Endothelial cell of umbilical vein (primary cell): Measurements from ENCODE around the gene CETP. TPM values are rescaled to one million over a fixed set of nuclear protein-coding genes. Genes with fewer than 3 reads are reported as not detected.

ENCODE experiments used
- BruUV-seq: library from RNA; stranded (reverse); fragments of 400-500 nt; replicated peaks from 2 replicates; lab custom pipeline; 2021; lab: Mats Ljungman, UMichigan
- CTCF ChIA-PET: fragments of 300-600, 350-600 bp; sonication (Branson Sonifier 250); formaldehyde crosslinking; loops from one replicate; lab custom pipeline; 2021; ENCODE audit warnings: antibody characterized with exemption, inconsistent platforms; lab: Charles Lee
- POLR2A ChIA-PET: fragments of 300-600, 350-600 bp; sonication (Branson Sonifier 250); formaldehyde crosslinking; loops from one replicate; lab custom pipeline; 2021; ENCODE audit warnings: antibody characterized with exemption, inconsistent platforms; lab: Charles Lee
- DNase-seq: peaks from one replicate; pipeline ENCODE4 v3.0.0-alpha.2; 2011; ENCODE audit warnings: low read depth, low spot score
- FAIRE-seq: peaks from 2 replicates; lab custom pipeline; 2011; peaks lifted over from hg19 to GRCh38; lab: Jason Lieb, UNC
- H2AFZ ChIP-seq: 2 replicates; pipeline ENCODE4 v1.6.0; 2012; ENCODE audit warnings: low read depth, low read length, control low read depth, inconsistent platforms
- H3K27ac ChIP-seq: 2 replicates; pipeline ENCODE4 v1.5.1; 2011; ENCODE audit warnings: low read depth, mild to moderate bottlenecking, control low read depth, low read length, moderate library complexity; ENCODE audit not compliant: insufficient read depth
- H3K27me3 ChIP-seq, 2 experiments: 2 replicates each; pipeline versions ENCODE4 v1.6.0 to v1.6.1; 2011; ENCODE audit warnings: low read length in 2 of 2, mixed read lengths in 1 of 2; ENCODE audit not compliant: control insufficient read depth in 2 of 2, insufficient read depth in 2 of 2
- H3K36me3 ChIP-seq, 2 experiments: 2 replicates in 1 of 2; 3 replicates in 1 of 2; pipeline ENCODE4 v1.5.1; 2011; ENCODE audit warnings: low read length in 2 of 2, mild to moderate bottlenecking in 1 of 2, moderate library complexity in 1 of 2; ENCODE audit not compliant: control insufficient read depth in 2 of 2, insufficient read depth in 2 of 2; ENCODE audit errors: extremely low read depth in 1 of 2
- H3K4me1 ChIP-seq: 3 replicates; pipeline ENCODE4 v1.5.1; 2011; ENCODE audit warnings: mild to moderate bottlenecking, low read length; ENCODE audit not compliant: control insufficient read depth, insufficient read depth; ENCODE audit errors: extremely low read depth
- H3K4me2 ChIP-seq: 2 replicates; pipeline ENCODE4 v1.6.1; 2011; ENCODE audit warnings: low read length, control low read depth, mixed read lengths; ENCODE audit not compliant: insufficient read depth
- H3K4me3 ChIP-seq, 3 experiments: fragments of 200-600 bp in 1 of 3; sonication (generic), shearing (Covaris generic) in 1 of 3; replicated peaks in 1 of 3; 2 replicates each; pipeline ENCODE4 v1.5.1; 2011 to 2016; ENCODE audit warnings: control low read depth in 3 of 3, low read length in 3 of 3, mild to moderate bottlenecking in 2 of 3, inconsistent platforms in 1 of 3, low read depth in 1 of 3, moderate library complexity in 1 of 3; ENCODE audit not compliant: insufficient read depth in 1 of 3
- H3K79me2 ChIP-seq: 2 replicates; pipeline ENCODE4 v1.6.0; 2012; ENCODE audit warnings: low read length, inconsistent platforms; ENCODE audit not compliant: control insufficient read depth, insufficient read depth
- H3K9ac ChIP-seq: replicated peaks from 2 replicates; pipeline ENCODE3; 2011; ENCODE audit warnings: low read length, control low read depth; ENCODE audit not compliant: insufficient read depth; ENCODE audit errors: extremely low read depth
- H3K9me1 ChIP-seq: replicated peaks from 3 replicates; pipeline ENCODE4 v1.6.0; 2011; ENCODE audit warnings: mild to moderate bottlenecking, low read length; ENCODE audit not compliant: control insufficient read depth, insufficient read depth; ENCODE audit errors: extremely low read depth
- H3K9me3 ChIP-seq: replicated peaks from 2 replicates; pipeline ENCODE4 v1.5.1; 2012; ENCODE audit warnings: low read length, inconsistent platforms; ENCODE audit not compliant: control insufficient read depth, insufficient read depth
- H4K20me1 ChIP-seq: replicated peaks from 2 replicates; pipeline ENCODE3; 2011; ENCODE audit warnings: mild to moderate bottlenecking, low read length; ENCODE audit not compliant: control insufficient read depth, insufficient read depth; ENCODE audit errors: extremely low read depth
- CTCF ChIP-seq, 2 donors: IDR thresholded peaks; 1 replicate in 1 of 2; 2 replicates in 1 of 2; pipeline ENCODE4 v1.5.1; 2011; ENCODE audit warnings: low read length in 2 of 2, mild to moderate bottlenecking in 2 of 2, moderate library complexity in 2 of 2, control low read depth in 1 of 2, inconsistent platforms in 1 of 2, low read depth in 1 of 2; ENCODE audit not compliant: insufficient read depth in 1 of 2; ENCODE audit errors: extremely low read depth in 1 of 2
- EZH2 ChIP-seq: IDR thresholded peaks from 2 replicates; pipeline ENCODE4 v1.6.1; 2012; ENCODE audit warnings: borderline replicate concordance, low read depth, mild to moderate bottlenecking, moderate library complexity, low read length, inconsistent platforms; ENCODE audit not compliant: severe bottlenecking
- FOS ChIP-seq: IDR thresholded peaks from 2 replicates; pipeline ENCODE4 v1.6.1; 2011; ENCODE audit warnings: mild to moderate bottlenecking, low read length, moderate library complexity, borderline replicate concordance; ENCODE audit not compliant: insufficient read depth
- GATA2 ChIP-seq: IDR thresholded peaks from 2 replicates; pipeline ENCODE4 v1.7.0; 2011; ENCODE audit warnings: low read depth, mild to moderate bottlenecking, moderate library complexity, mixed read lengths, low read length; ENCODE audit not compliant: insufficient read length, insufficient read depth
- JUN ChIP-seq: IDR thresholded peaks from 2 replicates; pipeline ENCODE4 v1.6.1; 2011; ENCODE audit warnings: borderline replicate concordance, low read depth; ENCODE audit not compliant: insufficient read length, insufficient read depth
- MYC ChIP-seq: IDR thresholded peaks from one replicate; pipeline ENCODE4 v1.6.1; 2011; ENCODE audit warnings: mild to moderate bottlenecking, low read depth, low read length
- POLR2A ChIP-seq: IDR thresholded peaks from 2 replicates; pipeline ENCODE4 v1.6.1; 2012; ENCODE audit warnings: low read depth, mild to moderate bottlenecking, control low read depth, low read length
- POLR2AphosphoS5 ChIP-seq: IDR thresholded peaks from 2 replicates; pipeline ENCODE4 v1.6.1; 2012; ENCODE audit warnings: low read depth, mild to moderate bottlenecking, control low read depth, low read length, moderate library complexity; ENCODE audit not compliant: insufficient read depth
- dilution Hi-C: fragments of 300-500 bp; cut with MboI; formaldehyde crosslinking; loops from one replicate; pipeline ENCODE4 v1.15.0; 2019; ENCODE audit warnings: low sequenced_read_pairs; ENCODE audit not compliant: extremely low pct_ligation_motif_present
- intact Hi-C: fragments of 100-400 bp; cut with micrococcal nuclease; formaldehyde crosslinking; loops from one replicate; pipeline ENCODE4 v1.10.0; 2022
- polyA plus RNA-seq, 4 experiments: library from polyadenylated mRNA; depleted of rRNA in 3 of 4; stranded (reverse) in 3 of 4; unstranded in 1 of 4; fragments of >200 nt; gene quantifications; 2 replicates each; pipeline versions ENCODE4 v1.2.1 to v1.2.3, GENCODE V29; 2011 to 2012; ENCODE audit warnings: missing spikeins in 1 of 4
- total RNA-seq: library from RNA; stranded (reverse); gene quantifications from 2 replicates; pipeline ENCODE4 v1.2.3, GENCODE V29; 2021
- TF ChIP-seq, protein P1 (sequence below): IDR thresholded peaks from 2 replicates; pipeline ENCODE4 v1.6.1; 2011; ENCODE audit not compliant: insufficient read depth, insufficient read length

The CETP gene
- total and polyA plus RNA-seq, 2 donors (not counting 3 experiments of a cell fraction or from before 2014, with no cell fraction given) = 2.2 to 2.8 TPM

GRCh38 chr16:56918467-56919012 lies 43.2 kb upstream of the CETP start:
- FAIRE-seq = no peak
- Histone ChIP-seq H3K27ac (no peak overlapping the region), H3K4me3 (no peak overlapping the region), H3K27me3 (peaks cover 5 to 12% of the 10 kb centered on the region in 2 experiments), H3K9ac (no peak overlapping the region), H3K36me3 (no peaks in the 10 kb centered on the region), H3K9me3 (no peaks in the 10 kb centered on the region), H3K9me1 (no peaks in the 10 kb centered on the region), H4K20me1 (no peaks in the 10 kb centered on the region), H3K4me2 (no peak overlapping the region), H3K4me1 (peaks cover 17% of the 10 kb centered on the region), H2AFZ (no peak overlapping the region), H3K79me2 (no peaks in the 10 kb centered on the region)
- dilution Hi-C loops = no loop called here
- BruUV-seq = no TSS peak
- ChIA-PET POLR2A (no interaction called here), CTCF (interaction anchor here (0.7 to 2.0 kb wide), 2 partner anchors 9 to 125 kb away, joined by 3 to 7 read pairs; no protein-coding TSS in a partner anchor)
- no peak for TF ChIP-seq POLR2A
- TF ChIP-seq MYC = no peak
- no peak for TF ChIP-seq POLR2AphosphoS5
- TF ChIP-seq FOS = no peak
- no peak for TF ChIP-seq CTCF (IDR thresholded peaks at IDR 0.05; ENCODE audit: extremely low read depth in 1 of 2, insufficient read depth in 1 of 2, low read depth in 1 of 2, low read length in 2 of 2)
- no peak for TF ChIP-seq JUN
- no peak for TF ChIP-seq GATA2
- TF ChIP-seq, protein P1, sequence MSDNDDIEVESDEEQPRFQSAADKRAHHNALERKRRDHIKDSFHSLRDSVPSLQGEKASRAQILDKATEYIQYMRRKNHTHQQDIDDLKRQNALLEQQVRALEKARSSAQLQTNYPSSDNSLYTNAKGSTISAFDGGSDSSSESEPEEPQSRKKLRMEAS = no peak
- TF ChIP-seq EZH2 = no peak
- intact Hi-C loops = no loop called here
- DNase-seq = no peak
